ENCODE data around the gene AXIN1. TPM values are rescaled to one million over a fixed set of nuclear protein-coding genes. Genes with fewer than 3 reads are reported as not detected.

The AXIN1 gene
- total RNA-seq, 1 experiment from 2014 or later: 53.3 TPM

DNA sequence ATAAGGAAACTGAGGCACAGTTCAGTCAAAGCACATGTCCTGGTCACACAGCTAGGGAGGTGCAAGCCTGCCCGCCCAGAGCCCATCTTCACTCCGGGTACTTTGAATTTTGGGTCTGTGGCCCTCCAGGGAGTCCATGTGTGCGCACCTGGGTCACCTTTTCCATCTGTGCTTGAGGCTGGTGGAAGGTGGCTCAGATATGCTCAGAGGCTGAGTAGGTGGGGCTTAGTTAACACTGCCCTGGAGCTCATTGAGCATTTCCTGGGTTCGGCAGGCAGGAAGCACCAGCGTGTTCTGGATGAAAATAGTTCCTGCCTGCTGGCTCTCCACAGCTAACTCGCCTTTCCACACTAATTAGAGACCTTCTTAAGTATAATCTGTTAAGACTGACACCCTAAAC is 98.7 kb downstream of the AXIN1 start:
- no peak for ATAC-seq
- ChIA-PET POLR2A (interaction anchor here (0.8 kb wide), 1 partner anchor 41 kb away, joined by 3 read pairs; no protein-coding TSS in a partner anchor), CTCF (no interaction called here)
- intact Hi-C loops (cut with micrococcal nuclease; ENCODE audit: unreplicated experiment): no loop called here
- no peaks in the 10 kb centered on the region for H3K36me3 ChIP-seq (ENCODE audit: control insufficient read depth, insufficient read depth, low read length)
- H3K27ac ChIP-seq (ENCODE audit: low read length): no peak overlapping the region
- in situ Hi-C loops (cut with HindIII; ENCODE audit: low pct_unique_long_range_greater_than_20kb, low sequenced_read_pairs): no loop called here
- H3K4me3 ChIP-seq (ENCODE audit: low read depth in 2 of 2, low read length in 2 of 2): no peak overlapping the region
- no peaks in the 10 kb centered on the region for H3K4me1 ChIP-seq (ENCODE audit: control insufficient read depth, insufficient read depth, low read length)
- no peaks in the 10 kb centered on the region for H3K27me3 ChIP-seq (ENCODE audit: control insufficient read depth, insufficient read depth, low read length)
- no TSS peak for BruUV-seq (replicated peaks)
- no peak for DNase-seq (ENCODE audit: low read depth, low spot score)
- no peaks in the 10 kb centered on the region for H3K9me3 ChIP-seq (ENCODE audit: control insufficient read depth, insufficient read depth, low read depth, low read length)
- TF ChIP-seq, protein P1, sequence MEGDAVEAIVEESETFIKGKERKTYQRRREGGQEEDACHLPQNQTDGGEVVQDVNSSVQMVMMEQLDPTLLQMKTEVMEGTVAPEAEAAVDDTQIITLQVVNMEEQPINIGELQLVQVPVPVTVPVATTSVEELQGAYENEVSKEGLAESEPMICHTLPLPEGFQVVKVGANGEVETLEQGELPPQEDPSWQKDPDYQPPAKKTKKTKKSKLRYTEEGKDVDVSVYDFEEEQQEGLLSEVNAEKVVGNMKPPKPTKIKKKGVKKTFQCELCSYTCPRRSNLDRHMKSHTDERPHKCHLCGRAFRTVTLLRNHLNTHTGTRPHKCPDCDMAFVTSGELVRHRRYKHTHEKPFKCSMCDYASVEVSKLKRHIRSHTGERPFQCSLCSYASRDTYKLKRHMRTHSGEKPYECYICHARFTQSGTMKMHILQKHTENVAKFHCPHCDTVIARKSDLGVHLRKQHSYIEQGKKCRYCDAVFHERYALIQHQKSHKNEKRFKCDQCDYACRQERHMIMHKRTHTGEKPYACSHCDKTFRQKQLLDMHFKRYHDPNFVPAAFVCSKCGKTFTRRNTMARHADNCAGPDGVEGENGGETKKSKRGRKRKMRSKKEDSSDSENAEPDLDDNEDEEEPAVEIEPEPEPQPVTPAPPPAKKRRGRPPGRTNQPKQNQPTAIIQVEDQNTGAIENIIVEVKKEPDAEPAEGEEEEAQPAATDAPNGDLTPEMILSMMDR (IDR thresholded peaks at IDR 0.05): no peak
- no peak for TF ChIP-seq REST (IDR thresholded peaks at IDR 0.05; ENCODE audit: insufficient read depth in 1 of 2, low read depth in 2 of 2, low read length in 1 of 2)
- no peak for TF ChIP-seq POLR2AphosphoS5 (IDR thresholded peaks at IDR 0.05; ENCODE audit: low read depth, low read length)
- no peak for TF ChIP-seq SIN3A (IDR thresholded peaks at IDR 0.05; ENCODE audit: borderline replicate concordance, insufficient read depth, low read depth, low read length)
- no peak for TF ChIP-seq TCF7L2 (IDR thresholded peaks at IDR 0.05; ENCODE audit: low read depth, low read length)

GRCh38 chr16:252366-253337 is 99.9 kb downstream of the AXIN1 start:
- DNase-seq (ENCODE audit: low read depth, low spot score) (no peak), ATAC-seq (no peak)
- no peaks in the 10 kb centered on the region for H3K9me3 ChIP-seq (ENCODE audit: control insufficient read depth, insufficient read depth, low read depth, low read length)
- no peaks in the 10 kb centered on the region for H3K4me1 ChIP-seq (ENCODE audit: control insufficient read depth, insufficient read depth, low read length)
- ChIA-PET POLR2A (no interaction called here), CTCF (no interaction called here)
- BruUV-seq (replicated peaks): no TSS peak
- H3K27me3 ChIP-seq (ENCODE audit: control insufficient read depth, insufficient read depth, low read length): no peaks in the 10 kb centered on the region
- no peaks in the 10 kb centered on the region for H3K36me3 ChIP-seq (ENCODE audit: control insufficient read depth, insufficient read depth, low read length)
- intact Hi-C loops (cut with micrococcal nuclease; ENCODE audit: unreplicated experiment) (no loop called here), in situ Hi-C loops (cut with HindIII; ENCODE audit: low pct_unique_long_range_greater_than_20kb, low sequenced_read_pairs) (no loop called here)
- H3K4me3 ChIP-seq (ENCODE audit: low read depth in 2 of 2, low read length in 2 of 2): no peak overlapping the region
- no peak overlapping the region for H3K27ac ChIP-seq (ENCODE audit: low read length)
- TF ChIP-seq REST (IDR thresholded peaks at IDR 0.05; ENCODE audit: insufficient read depth in 1 of 2, low read depth in 2 of 2, low read length in 1 of 2) (no peak), TCF7L2 (IDR thresholded peaks at IDR 0.05; ENCODE audit: low read depth, low read length) (no peak), POLR2AphosphoS5 (IDR thresholded peaks at IDR 0.05; ENCODE audit: low read depth, low read length) (no peak), SIN3A (IDR thresholded peaks at IDR 0.05; ENCODE audit: borderline replicate concordance, insufficient read depth, low read depth, low read length) (no peak)
- TF ChIP-seq, protein P1 (IDR thresholded peaks at IDR 0.05): no peak
